Right lobe of liver (tissue), 6 donors: ENCODE results near the gene HBG1. TPM values are rescaled to one million over a fixed set of nuclear protein-coding genes. Genes with fewer than 3 reads are reported as not detected.

Source experiments
- ATAC-seq, 4 donors: fragments of 200-7000 bp; cut with Tn5 transposase; one replicate each; pipeline ENCODE4 v1.9.1; 2020; ENCODE audit warnings: mild to moderate bottlenecking in 4 of 4, moderate library complexity in 4 of 4
- DNase-seq, 3 donors: peaks; one replicate each; pipeline ENCODE4 v3.0.0-alpha.2; 2020
- H3K27ac ChIP-seq, 3 donors: fragments of 200-600 bp; one replicate each; pipeline ENCODE4 v1.8.0; 2022
- H3K27me3 ChIP-seq, 2 donors: fragments of 200-600 bp; one replicate each; pipeline ENCODE4 v1.8.0; 2022
- H3K36me3 ChIP-seq, 4 donors: fragments of 200-600 bp; sonication (generic) in 1 of 4; one replicate each; pipeline versions ENCODE4 v1.5.1 to v1.8.0; 2017 to 2022; ENCODE audit warnings: control low read depth in 1 of 4
- H3K4me1 ChIP-seq, 4 donors: fragments of 200-600 bp; sonication (generic) in 1 of 4; one replicate each; pipeline versions ENCODE4 v1.5.1 to v1.8.0; 2017 to 2022; ENCODE audit warnings: control low read depth in 1 of 4
- H3K4me3 ChIP-seq, 3 donors: fragments of 200-600 bp; one replicate each; pipeline ENCODE4 v1.8.0; 2022
- H3K9me3 ChIP-seq, 4 donors: fragments of 200-600 bp; sonication (generic) in 1 of 4; one replicate each; pipeline versions ENCODE4 v1.5.1 to v1.8.0; 2017 to 2022; ENCODE audit warnings: control low read depth in 1 of 4
- POLR2A ChIP-seq: fragments of 450-650 bp; IDR thresholded peaks from one replicate; pipeline ENCODE4 v1.6.1; 2017; ENCODE audit warnings: antibody characterized with exemption, mild to moderate bottlenecking
- WGBS: methylation state at CpG from one replicate; pipeline ENCODE4 v1.1.6; 2018; ENCODE audit warnings: low coverage, low lambda C conversion rate; ENCODE audit not compliant: insufficient coverage; ENCODE audit errors: missing lambda C conversion rate; 5-methylcytosine and 5-hydroxymethylcytosine counted together
- intact Hi-C, 2 donors: fragments of 100-400 bp; cut with DNase I; formaldehyde crosslinking; loops; one replicate each; pipeline versions ENCODE4 v1.11.2 to v1.14.1; 2022
- total RNA-seq, 6 experiments: library from RNA; depleted of rRNA in 2 of 6; stranded (reverse); fragments of >200 nt in 2 of 6; fragmentation: NEBNext Ultra II Directional in 3 of 6; extraction: Animal tissue kit (Norgen Biotek cat#: 25700) in 3 of 6; gene quantifications; one replicate each; pipeline versions ENCODE4 v1.1.0 to v1.2.4, GENCODE V29; 2016 to 2023
- TF ChIP-seq, protein P1 (sequence below), 4 donors: fragments of 200-600 bp in 3 of 4; fragments of 450-650 bp in 1 of 4; IDR thresholded peaks; one replicate each; pipeline versions ENCODE4 v1.5.1 to v1.8.0; 2016 to 2022; ENCODE audit warnings: antibody characterized with exemption in 4 of 4, mild to moderate bottlenecking in 2 of 4
- donor health status: DM: no; HTN: yes; CAD: no.
- donor health status: DM: no; HTN: no; CAD: no.
- donor health status: DM: no; HTN: no; CAD: no.
- donor health status: DM: no; HTN: yes; CAD: no.
- donor health status: DM: no; HTN: yes; CAD: no.

HBG1 gene
- total RNA-seq, 6 experiments from 2014 or later, result not detected

DNA sequence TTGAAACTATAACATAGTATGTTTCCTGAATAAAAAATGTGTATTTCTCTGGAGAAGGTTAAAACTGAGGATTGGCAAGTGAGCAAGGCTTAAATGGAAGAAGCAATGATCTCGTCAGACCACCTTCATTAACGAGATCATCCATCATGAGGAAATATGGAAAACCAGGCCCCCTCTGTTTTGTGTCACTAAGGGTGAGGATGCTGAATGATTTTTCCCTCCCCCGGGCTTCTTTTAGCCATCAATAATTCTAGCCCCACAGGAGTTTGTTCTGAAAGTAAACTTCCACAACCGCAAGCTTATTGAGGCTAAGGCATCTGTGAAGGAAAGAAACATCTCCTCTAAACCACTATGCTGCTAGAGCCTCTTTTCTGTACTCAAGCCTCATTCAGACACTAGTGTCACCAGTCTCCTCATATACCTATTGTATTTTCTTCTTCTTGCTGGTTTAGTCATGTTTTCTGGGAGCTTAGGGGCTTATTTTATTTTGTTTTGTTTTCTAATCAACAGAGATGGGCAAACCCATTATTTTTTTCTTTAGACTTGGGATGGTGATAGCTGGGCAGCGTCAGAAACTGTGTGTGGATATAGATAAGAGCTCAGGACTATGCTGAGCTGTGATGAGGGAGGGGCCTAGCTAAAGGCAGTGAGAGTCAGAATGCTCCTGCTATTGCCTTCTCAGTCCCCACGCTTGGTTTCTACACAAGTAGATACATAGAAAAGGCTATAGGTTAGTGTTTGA is 25.9 kb upstream of the HBG1 start:
- 40% methylated on average over 5 of the region's 6 CpGs for WGBS
- H3K27me3 ChIP-seq, result no peaks in the 10 kb centered on the region
- intact Hi-C loops, result no loop called here
- no peak overlapping the region for H3K4me3 ChIP-seq
- DNase-seq (no peak), ATAC-seq (no peak)
- no peaks in the 10 kb centered on the region for H3K36me3 ChIP-seq
- no peaks in the 10 kb centered on the region for H3K9me3 ChIP-seq
- no peaks in the 10 kb centered on the region for H3K4me1 ChIP-seq
- H3K27ac ChIP-seq, result no peak overlapping the region
- TF ChIP-seq, protein P1, sequence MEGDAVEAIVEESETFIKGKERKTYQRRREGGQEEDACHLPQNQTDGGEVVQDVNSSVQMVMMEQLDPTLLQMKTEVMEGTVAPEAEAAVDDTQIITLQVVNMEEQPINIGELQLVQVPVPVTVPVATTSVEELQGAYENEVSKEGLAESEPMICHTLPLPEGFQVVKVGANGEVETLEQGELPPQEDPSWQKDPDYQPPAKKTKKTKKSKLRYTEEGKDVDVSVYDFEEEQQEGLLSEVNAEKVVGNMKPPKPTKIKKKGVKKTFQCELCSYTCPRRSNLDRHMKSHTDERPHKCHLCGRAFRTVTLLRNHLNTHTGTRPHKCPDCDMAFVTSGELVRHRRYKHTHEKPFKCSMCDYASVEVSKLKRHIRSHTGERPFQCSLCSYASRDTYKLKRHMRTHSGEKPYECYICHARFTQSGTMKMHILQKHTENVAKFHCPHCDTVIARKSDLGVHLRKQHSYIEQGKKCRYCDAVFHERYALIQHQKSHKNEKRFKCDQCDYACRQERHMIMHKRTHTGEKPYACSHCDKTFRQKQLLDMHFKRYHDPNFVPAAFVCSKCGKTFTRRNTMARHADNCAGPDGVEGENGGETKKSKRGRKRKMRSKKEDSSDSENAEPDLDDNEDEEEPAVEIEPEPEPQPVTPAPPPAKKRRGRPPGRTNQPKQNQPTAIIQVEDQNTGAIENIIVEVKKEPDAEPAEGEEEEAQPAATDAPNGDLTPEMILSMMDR (IDR thresholded peaks at IDR 0.05), result no peak
- no peak for TF ChIP-seq POLR2A

DNA sequence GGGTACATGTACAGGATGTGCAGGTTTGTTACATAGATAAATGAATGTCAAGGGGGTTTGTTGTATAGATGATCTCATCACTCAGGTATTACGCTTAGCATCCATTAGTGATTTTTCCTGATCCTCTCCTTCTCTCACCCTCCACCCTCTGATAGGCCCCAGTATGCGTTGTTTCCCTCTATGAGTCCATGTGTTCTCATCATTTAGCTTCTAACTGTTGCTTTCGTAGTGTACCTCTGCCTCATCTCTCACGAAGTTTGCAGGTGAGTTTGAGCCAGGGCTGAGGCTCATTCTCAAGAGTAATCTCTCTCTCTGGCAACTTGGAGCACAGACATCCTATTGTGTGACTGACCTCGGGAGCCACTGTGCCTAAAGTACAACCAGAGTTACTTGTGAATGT is 24.7 kb upstream of the HBG1 start:
- no peak for TF ChIP-seq POLR2A
- TF ChIP-seq, protein P1 (IDR thresholded peaks at IDR 0.05), result no peak
- 54% methylated on average over 5 of the region's 5 CpGs for WGBS
- Histone ChIP-seq H3K9me3 (no peaks in the 10 kb centered on the region), H3K27ac (no peak overlapping the region), H3K27me3 (no peaks in the 10 kb centered on the region), H3K36me3 (no peaks in the 10 kb centered on the region), H3K4me3 (no peak overlapping the region), H3K4me1 (no peaks in the 10 kb centered on the region)
- ATAC-seq (no peak), DNase-seq (no peak)
- intact Hi-C loops, result no loop called here

DNA sequence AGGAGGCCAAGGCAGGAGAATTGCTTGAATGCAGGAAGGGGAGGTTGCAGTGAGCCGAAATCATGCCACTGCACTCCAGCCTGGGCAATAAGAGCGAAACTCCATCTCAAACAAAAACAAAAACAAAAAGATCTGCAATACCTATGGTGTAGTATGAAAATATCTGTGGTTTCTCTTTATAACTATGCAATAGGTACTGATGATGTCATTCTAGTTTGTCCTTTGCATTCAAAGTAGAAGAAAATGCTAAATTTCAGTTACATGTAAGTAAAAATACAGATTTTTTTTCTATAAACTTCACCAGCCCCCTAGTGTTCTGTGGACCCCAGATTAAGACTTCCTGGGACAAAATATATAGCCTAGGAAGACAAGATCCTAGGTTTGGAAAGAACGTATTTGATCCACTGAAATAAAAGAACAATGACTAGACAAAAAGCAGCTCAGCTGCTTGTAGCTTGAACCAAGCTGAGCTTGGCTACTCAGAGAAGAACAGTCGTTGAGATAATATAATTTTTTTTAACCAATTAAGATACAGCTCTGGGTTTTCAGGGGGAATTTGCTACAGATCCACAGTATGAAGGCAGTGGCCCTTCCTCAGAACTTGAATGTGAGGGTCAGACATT is 22.8 kb upstream of the HBG1 start:
- Histone ChIP-seq H3K4me1 (no peaks in the 10 kb centered on the region), H3K27me3 (no peaks in the 10 kb centered on the region), H3K27ac (no peak overlapping the region), H3K36me3 (no peaks in the 10 kb centered on the region), H3K9me3 (no peaks in the 10 kb centered on the region), H3K4me3 (no peak overlapping the region)
- no peak for TF ChIP-seq POLR2A
- TF ChIP-seq, protein P1 (IDR thresholded peaks at IDR 0.05), result no peak
- 49% methylated on average over 4 of the region's 4 CpGs for WGBS
- DNase-seq (no peak), ATAC-seq (no peak)
- intact Hi-C loops, result no loop called here

DNA sequence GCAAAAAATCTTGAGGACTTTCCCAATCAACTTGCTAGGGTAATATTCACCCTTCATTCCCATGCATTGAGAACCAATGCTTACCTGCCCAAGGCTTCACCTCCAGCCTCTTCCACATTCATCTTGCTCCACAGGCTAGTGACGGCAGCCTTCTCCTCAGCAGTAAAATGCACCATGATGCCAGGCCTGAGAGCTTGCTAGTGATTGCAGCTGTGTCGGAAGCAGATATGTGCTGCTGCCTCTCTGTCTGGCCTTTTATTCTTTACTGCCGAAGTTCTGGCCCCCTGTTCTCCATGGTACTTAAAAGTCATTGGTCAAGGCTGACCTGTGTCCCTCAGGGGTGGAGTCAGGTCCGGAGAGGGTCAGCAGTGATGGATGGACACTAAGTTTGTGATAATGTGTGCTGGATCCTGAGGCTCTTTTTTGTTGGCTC is 20.1 kb upstream of the HBG1 start, which contains the start of gene HBE1:
HBE1 (minus strand) TSS at position 231 of the 433 bp plus-strand sequence; CDS start at position 176, 55 bp downstream.
- no peak for TF ChIP-seq POLR2A
- TF ChIP-seq, protein P1 (IDR thresholded peaks at IDR 0.05), result no peak
- Histone ChIP-seq H3K9me3 (no peaks in the 10 kb centered on the region), H3K36me3 (no peaks in the 10 kb centered on the region), H3K27me3 (no peaks in the 10 kb centered on the region), H3K27ac (no peak within 1 kb of the TSS), H3K4me1 (no peaks in the 10 kb centered on the region), H3K4me3 (no peak within 1 kb of the TSS)
- WGBS, result 39% methylated on average over 4 of the region's 4 CpGs
- ATAC-seq, result no peak
- intact Hi-C loops, result no loop called here
- no peak for DNase-seq
